ENCODE measurements around the gene TMEM30B.

Gene TMEM30B

DNA sequence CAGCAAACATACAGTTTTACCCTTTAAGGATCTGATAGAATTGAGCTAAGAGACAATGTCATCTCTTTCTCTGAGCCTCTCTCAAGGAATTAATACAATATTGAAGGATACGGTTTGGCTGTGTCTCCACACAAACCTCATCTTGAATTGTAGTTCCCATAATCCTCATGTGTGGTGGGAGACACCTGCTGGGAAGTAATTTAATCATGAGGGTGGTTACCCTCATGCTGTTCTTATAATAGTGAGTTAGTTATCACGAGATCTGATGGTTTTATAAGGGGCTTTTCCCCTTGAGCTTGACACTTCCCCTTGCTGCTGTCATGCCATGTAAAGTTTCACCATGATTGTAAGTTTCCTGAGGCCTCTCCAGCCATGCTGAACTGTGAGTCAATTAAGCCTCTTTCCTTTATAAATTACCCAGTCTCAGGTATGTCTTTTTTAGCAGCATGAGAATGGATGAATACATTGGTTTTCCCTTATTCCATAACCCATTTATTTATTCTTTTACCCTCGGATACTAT is 47.6 kb downstream of the TMEM30B start:
- DNase-seq (ENCODE audit: low spot score) = no peak

DNA sequence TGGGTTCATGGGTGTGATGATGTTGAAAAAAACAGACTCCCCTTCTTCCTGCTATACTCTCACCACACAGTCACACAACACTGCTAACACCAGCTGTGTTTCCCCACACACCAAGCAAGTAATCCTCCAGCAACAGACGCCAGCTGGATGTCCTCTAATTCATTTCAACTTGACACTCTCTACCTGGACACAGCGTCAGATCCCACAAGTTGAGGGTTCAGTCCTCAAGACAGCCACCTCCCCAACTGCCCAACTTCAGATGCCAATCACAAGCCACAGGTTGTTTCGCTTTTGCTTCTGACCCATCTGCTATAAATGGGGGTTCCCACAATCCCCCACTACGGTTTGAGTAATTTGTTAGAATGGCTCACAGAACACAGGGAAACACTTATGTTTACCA is 49.3 kb downstream of the TMEM30B start:
- no peak for DNase-seq (ENCODE audit: low spot score)

DNA sequence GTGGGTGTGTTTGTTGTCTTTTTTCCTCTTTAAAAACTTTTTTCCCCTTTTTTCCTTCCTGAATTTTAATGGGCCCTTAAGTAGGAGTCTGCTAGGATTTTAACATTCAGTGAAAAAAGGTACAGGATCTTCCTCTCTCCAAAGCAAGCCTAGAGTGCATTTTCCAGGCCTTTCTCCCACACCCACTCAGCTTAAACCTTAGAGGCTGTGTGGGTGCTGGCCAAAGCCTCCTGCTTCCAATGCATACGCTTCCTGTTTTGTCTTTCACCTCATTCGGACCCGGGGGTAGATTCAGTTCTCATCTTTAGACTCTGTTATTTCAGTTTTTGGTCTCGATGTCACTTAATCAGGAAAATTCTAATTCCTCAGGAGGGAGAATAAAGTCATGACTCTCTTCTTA is 51.2 kb downstream of the TMEM30B start:
- DNase-seq (ENCODE audit: low spot score) = no peak

DNA sequence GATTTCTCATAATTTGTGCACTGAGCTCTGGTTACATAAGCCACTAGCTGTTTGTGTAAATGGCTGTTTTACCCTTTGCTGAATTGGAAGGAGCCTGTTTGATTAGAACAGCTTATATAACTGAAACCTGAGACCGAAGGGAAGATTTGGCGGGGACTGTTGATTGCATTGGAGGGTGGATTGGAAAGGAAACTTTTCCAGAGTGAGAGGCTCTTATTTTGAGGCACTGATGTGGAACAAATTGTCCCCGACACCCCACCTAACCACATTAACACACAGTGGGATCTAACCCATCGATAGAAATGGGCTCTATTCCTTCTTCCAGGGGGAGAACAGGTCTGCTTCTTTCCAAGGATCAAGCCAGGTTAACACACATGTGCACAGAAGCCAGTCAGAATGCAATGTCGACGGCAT is 51.7 kb downstream of the TMEM30B start:
- no peak for DNase-seq (ENCODE audit: low spot score)

DNA sequence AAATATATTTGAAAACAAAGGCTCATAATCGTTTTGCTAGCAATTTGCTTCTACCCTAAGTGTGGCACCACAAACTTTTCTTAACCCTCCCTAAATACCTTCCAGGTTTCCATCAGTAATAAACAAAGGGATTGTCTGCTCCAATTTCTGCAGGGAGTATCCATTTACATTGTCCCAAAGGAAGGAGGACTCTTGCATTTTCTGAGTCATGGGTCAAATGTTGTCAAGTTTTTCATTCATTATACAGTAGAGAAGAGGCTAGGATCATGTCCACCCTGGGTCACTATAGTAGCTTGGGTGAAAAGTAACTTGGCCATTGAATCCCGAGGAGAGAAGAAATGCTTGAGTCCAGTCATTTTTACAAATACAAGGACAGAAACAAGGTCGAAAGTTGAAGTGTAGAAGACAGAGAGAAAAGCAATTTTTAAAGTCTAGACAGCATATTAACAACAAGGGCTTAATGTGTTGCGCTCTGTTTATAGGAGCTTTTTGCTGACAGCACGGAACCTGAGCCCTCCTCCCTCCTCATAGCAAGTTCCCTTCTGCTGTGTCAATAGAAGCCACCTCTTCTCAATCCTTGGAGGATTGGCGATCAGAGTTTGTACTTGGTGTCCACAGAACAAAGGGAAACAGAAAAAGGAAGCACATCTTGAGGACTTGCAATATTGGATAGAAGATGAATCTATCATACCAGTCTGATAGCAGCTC is 53.1 kb downstream of the TMEM30B start:
- no peak for DNase-seq (ENCODE audit: low spot score)
